ENCODE data around the gene AGBL1. TPM values are rescaled to one million over a fixed set of nuclear protein-coding genes. Genes with fewer than 3 reads are reported as not detected.

The AGBL1 gene
- total and polyA plus RNA-seq, 2 experiments from 2014 or later: not detected

- no peak for TF ChIP-seq EZH2 (IDR thresholded peaks at IDR 0.05; ENCODE audit: insufficient read depth, poor library complexity, severe bottlenecking)
- no peak for TF ChIP-seq EZH2phosphoT487 (IDR thresholded peaks at IDR 0.05; ENCODE audit: insufficient read depth, low read depth)
- Histone ChIP-seq H3K4me1 (ENCODE audit: insufficient read depth) (no peaks in the 10 kb centered on the region), H3K9ac (no peak overlapping the region), H3K9me2 (ENCODE audit: insufficient read depth) (no peaks in the 10 kb centered on the region), H2AFZ (no peak overlapping the region), H3K27ac (no peak overlapping the region), H3K4me3 (no peak overlapping the region), H3K79me2 (ENCODE audit: insufficient read depth) (no peaks in the 10 kb centered on the region), H4K20me1 (ENCODE audit: insufficient read depth) (no peaks in the 10 kb centered on the region), H3F3A (ENCODE audit: insufficient read depth) (no peaks in the 10 kb centered on the region), H3K27me3 (replicated peaks; ENCODE audit: insufficient read depth) (no peaks in the 10 kb centered on the region), H3K36me3 (ENCODE audit: low read depth) (no peaks in the 10 kb centered on the region), H3K9me3 (ENCODE audit: low read depth) (no peaks in the 10 kb centered on the region), H3K4me2 (ENCODE audit: unreplicated experiment) (no peak overlapping the region)
- DNase-seq: no peak
- in situ Hi-C loops (cut with MboI): no loop called here
- 15 to 31% methylated on average over 1 of the region's 1 CpG for WGBS, 2 experiments (ENCODE audit: low coverage in 1 of 2, low lambda C conversion rate in 2 of 2, missing lambda C conversion rate in 2 of 2)
Measured at GRCh38 chr15:86275361-86275760, 195.7 kb downstream of the AGBL1 start.

GRCh38 chr15:86278586-86278985, 198.9 kb downstream of the AGBL1 start:
- Histone ChIP-seq H3K9me3 (ENCODE audit: low read depth) (no peaks in the 10 kb centered on the region), H3K36me3 (ENCODE audit: low read depth) (no peaks in the 10 kb centered on the region), H3F3A (ENCODE audit: insufficient read depth) (no peaks in the 10 kb centered on the region), H3K4me3 (no peak overlapping the region), H2AFZ (no peak overlapping the region), H3K9ac (no peak overlapping the region), H4K20me1 (ENCODE audit: insufficient read depth) (no peaks in the 10 kb centered on the region), H3K4me1 (ENCODE audit: insufficient read depth) (no peaks in the 10 kb centered on the region), H3K4me2 (ENCODE audit: unreplicated experiment) (no peak overlapping the region), H3K27ac (no peak overlapping the region), H3K79me2 (ENCODE audit: insufficient read depth) (no peaks in the 10 kb centered on the region), H3K9me2 (ENCODE audit: insufficient read depth) (no peaks in the 10 kb centered on the region), H3K27me3 (replicated peaks; ENCODE audit: insufficient read depth) (no peaks in the 10 kb centered on the region)
- TF ChIP-seq EZH2 (IDR thresholded peaks at IDR 0.05; ENCODE audit: insufficient read depth, poor library complexity, severe bottlenecking) (no peak), EZH2phosphoT487 (IDR thresholded peaks at IDR 0.05; ENCODE audit: insufficient read depth, low read depth) (no peak)
- DNase-seq: no peak
- in situ Hi-C loops (cut with MboI): no loop called here
- 8% methylated on average over 5 of the region's 5 CpGs for WGBS, 2 experiments (ENCODE audit: low coverage in 1 of 2, low lambda C conversion rate in 2 of 2, missing lambda C conversion rate in 2 of 2)

- in situ Hi-C loops (cut with MboI): no loop called here
- no peak overlapping the region for H3K4me2 ChIP-seq (ENCODE audit: unreplicated experiment)
- H2AFZ ChIP-seq: no peak overlapping the region
- no peaks in the 10 kb centered on the region for H3K9me3 ChIP-seq (ENCODE audit: low read depth)
- no peak for TF ChIP-seq EZH2phosphoT487 (IDR thresholded peaks at IDR 0.05; ENCODE audit: insufficient read depth, low read depth)
- TF ChIP-seq EZH2 (IDR thresholded peaks at IDR 0.05; ENCODE audit: insufficient read depth, poor library complexity, severe bottlenecking): no peak
- no peaks in the 10 kb centered on the region for H3K79me2 ChIP-seq (ENCODE audit: insufficient read depth)
- H3K9ac ChIP-seq: no peak overlapping the region
- H3K36me3 ChIP-seq (ENCODE audit: low read depth): no peaks in the 10 kb centered on the region
- H4K20me1 ChIP-seq (ENCODE audit: insufficient read depth): no peaks in the 10 kb centered on the region
- no peaks in the 10 kb centered on the region for H3K9me2 ChIP-seq (ENCODE audit: insufficient read depth)
- DNase-seq: no peak
- H3K27ac ChIP-seq: no peak overlapping the region
- no peak overlapping the region for H3K4me3 ChIP-seq
- no peaks in the 10 kb centered on the region for H3K4me1 ChIP-seq (ENCODE audit: insufficient read depth)
- no peaks in the 10 kb centered on the region for H3F3A ChIP-seq (ENCODE audit: insufficient read depth)
- no peaks in the 10 kb centered on the region for H3K27me3 ChIP-seq (replicated peaks; ENCODE audit: insufficient read depth)
Measured at GRCh38 chr15:86284635-86285034, 205.0 kb downstream of the AGBL1 start.

GRCh38 chr15:86295511-86295910, 215.8 kb downstream of the AGBL1 start:
- H4K20me1 ChIP-seq (ENCODE audit: insufficient read depth): no peaks in the 10 kb centered on the region
- H3F3A ChIP-seq (ENCODE audit: insufficient read depth): no peaks in the 10 kb centered on the region
- no peak overlapping the region for H3K4me3 ChIP-seq
- WGBS, 2 experiments (ENCODE audit: low coverage in 1 of 2, low lambda C conversion rate in 2 of 2, missing lambda C conversion rate in 2 of 2): 65 to 71% methylated on average over 1 of the region's 1 CpG
- in situ Hi-C loops (cut with MboI): no loop called here
- DNase-seq: no peak
- no peaks in the 10 kb centered on the region for H3K9me2 ChIP-seq (ENCODE audit: insufficient read depth)
- no peaks in the 10 kb centered on the region for H3K4me1 ChIP-seq (ENCODE audit: insufficient read depth)
- TF ChIP-seq EZH2phosphoT487 (IDR thresholded peaks at IDR 0.05; ENCODE audit: insufficient read depth, low read depth) (no peak), EZH2 (IDR thresholded peaks at IDR 0.05; ENCODE audit: insufficient read depth, poor library complexity, severe bottlenecking) (no peak)
- H3K9me3 ChIP-seq (ENCODE audit: low read depth): no peaks in the 10 kb centered on the region
- no peak overlapping the region for H3K9ac ChIP-seq
- H2AFZ ChIP-seq: no peak overlapping the region
- H3K27me3 ChIP-seq (replicated peaks; ENCODE audit: insufficient read depth): no peaks in the 10 kb centered on the region
- H3K27ac ChIP-seq: no peak overlapping the region
- no peaks in the 10 kb centered on the region for H3K79me2 ChIP-seq (ENCODE audit: insufficient read depth)
- no peak overlapping the region for H3K4me2 ChIP-seq (ENCODE audit: unreplicated experiment)
- H3K36me3 ChIP-seq (ENCODE audit: low read depth): no peaks in the 10 kb centered on the region

GRCh38 chr15:86296769-86297168, 217.1 kb downstream of the AGBL1 start:
- H3K4me2 ChIP-seq (ENCODE audit: unreplicated experiment): no peak overlapping the region
- DNase-seq: no peak
- H3K4me1 ChIP-seq (ENCODE audit: insufficient read depth): no peaks in the 10 kb centered on the region
- no peaks in the 10 kb centered on the region for H3K27me3 ChIP-seq (replicated peaks; ENCODE audit: insufficient read depth)
- H3K9me2 ChIP-seq (ENCODE audit: insufficient read depth): no peaks in the 10 kb centered on the region
- no peak overlapping the region for H3K4me3 ChIP-seq
- H3K9ac ChIP-seq: no peak overlapping the region
- H4K20me1 ChIP-seq (ENCODE audit: insufficient read depth): no peaks in the 10 kb centered on the region
- in situ Hi-C loops (cut with MboI): no loop called here
- no peaks in the 10 kb centered on the region for H3F3A ChIP-seq (ENCODE audit: insufficient read depth)
- WGBS, 2 experiments (ENCODE audit: low coverage in 1 of 2, low lambda C conversion rate in 2 of 2, missing lambda C conversion rate in 2 of 2): 11 to 20% methylated on average over 2 of the region's 2 CpGs
- no peaks in the 10 kb centered on the region for H3K36me3 ChIP-seq (ENCODE audit: low read depth)
- no peaks in the 10 kb centered on the region for H3K9me3 ChIP-seq (ENCODE audit: low read depth)
- H2AFZ ChIP-seq: no peak overlapping the region
- H3K27ac ChIP-seq: no peak overlapping the region
- H3K79me2 ChIP-seq (ENCODE audit: insufficient read depth): no peaks in the 10 kb centered on the region
- no peak for TF ChIP-seq EZH2 (IDR thresholded peaks at IDR 0.05; ENCODE audit: insufficient read depth, poor library complexity, severe bottlenecking)
- TF ChIP-seq EZH2phosphoT487 (IDR thresholded peaks at IDR 0.05; ENCODE audit: insufficient read depth, low read depth): no peak

Measured in GM23248 (cell line).